Measurements from ENCODE around the gene PDIA6. TPM values are rescaled to one million over a fixed set of nuclear protein-coding genes. Genes with fewer than 3 reads are reported as not detected.
A peak's percentile ranks its signal among the peaks of the same experiment; 100 is the strongest.

PDIA6 gene
- total RNA-seq, 1 experiment from 2014 or later: 317 TPM

DNA sequence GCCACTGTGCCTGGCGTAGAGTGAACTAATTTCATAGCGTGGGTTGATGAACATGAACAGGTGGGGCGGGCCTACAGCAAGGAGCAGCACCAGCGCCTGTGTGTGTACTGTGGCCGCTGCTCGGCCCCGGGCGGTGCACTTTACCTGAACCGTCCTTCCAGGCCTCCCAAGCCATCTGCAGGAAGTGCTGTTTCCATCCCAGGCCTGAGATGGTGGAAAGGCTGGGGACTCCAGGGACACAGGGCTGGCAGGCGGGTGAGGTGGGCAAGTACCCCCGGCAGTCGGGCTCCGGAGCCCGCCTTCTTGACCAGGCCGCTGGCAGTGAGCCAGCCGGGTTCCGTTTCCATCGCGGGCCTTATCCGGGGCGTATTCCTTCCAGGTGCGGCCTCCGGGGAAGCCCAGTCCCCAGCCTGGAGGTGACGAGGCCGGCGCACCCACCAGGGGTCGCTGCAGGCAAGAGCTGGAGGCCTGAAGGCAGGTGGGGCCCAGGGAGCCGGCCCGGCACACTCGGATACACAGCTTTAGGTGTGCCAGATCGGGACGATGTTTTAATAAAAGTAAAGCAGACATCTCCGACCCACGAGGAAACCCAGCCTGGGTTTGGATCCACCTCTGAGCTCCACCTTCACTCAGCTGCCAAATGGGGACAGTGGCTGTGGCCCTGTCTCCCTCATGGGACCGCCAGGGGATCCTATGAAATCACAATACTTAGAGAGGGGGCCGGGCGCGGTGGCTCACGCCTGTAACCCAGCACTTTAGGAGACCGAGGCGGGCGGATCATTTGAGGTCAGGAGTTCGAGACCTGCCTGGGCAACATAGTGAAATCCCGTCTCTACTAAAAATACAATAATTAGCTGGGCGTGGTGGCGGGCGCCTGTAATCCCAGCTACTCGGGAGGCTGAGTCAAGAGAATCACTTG is 22.7 kb upstream of the PDIA6 start:
- peak; percentile 95 for DNase-seq
- intact Hi-C loops (cut with micrococcal nuclease; ENCODE audit: unreplicated experiment): loop anchor here (1.0 to 10.0 kb wide), 3 partner anchors 65 to 749 kb away; no protein-coding TSS in a partner anchor
- Mint-ChIP-seq H3K9me3 (ENCODE audit: low read depth, unreplicated experiment) (no peaks in the 10 kb centered on the region), H3K4me1 (ENCODE audit: low read depth, unreplicated experiment) (no peaks in the 10 kb centered on the region), H3K4me3 (ENCODE audit: low read depth, unreplicated experiment) (no peak overlapping the region), H3K36me3 (ENCODE audit: insufficient read depth, unreplicated experiment) (peaks cover 6% of the 10 kb centered on the region), H3K27ac (ENCODE audit: unreplicated experiment) (no peak overlapping the region), H3K27me3 (ENCODE audit: unreplicated experiment) (peaks cover 64% of the 10 kb centered on the region)
- TF ChIP-seq, protein P1, sequence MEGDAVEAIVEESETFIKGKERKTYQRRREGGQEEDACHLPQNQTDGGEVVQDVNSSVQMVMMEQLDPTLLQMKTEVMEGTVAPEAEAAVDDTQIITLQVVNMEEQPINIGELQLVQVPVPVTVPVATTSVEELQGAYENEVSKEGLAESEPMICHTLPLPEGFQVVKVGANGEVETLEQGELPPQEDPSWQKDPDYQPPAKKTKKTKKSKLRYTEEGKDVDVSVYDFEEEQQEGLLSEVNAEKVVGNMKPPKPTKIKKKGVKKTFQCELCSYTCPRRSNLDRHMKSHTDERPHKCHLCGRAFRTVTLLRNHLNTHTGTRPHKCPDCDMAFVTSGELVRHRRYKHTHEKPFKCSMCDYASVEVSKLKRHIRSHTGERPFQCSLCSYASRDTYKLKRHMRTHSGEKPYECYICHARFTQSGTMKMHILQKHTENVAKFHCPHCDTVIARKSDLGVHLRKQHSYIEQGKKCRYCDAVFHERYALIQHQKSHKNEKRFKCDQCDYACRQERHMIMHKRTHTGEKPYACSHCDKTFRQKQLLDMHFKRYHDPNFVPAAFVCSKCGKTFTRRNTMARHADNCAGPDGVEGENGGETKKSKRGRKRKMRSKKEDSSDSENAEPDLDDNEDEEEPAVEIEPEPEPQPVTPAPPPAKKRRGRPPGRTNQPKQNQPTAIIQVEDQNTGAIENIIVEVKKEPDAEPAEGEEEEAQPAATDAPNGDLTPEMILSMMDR (IDR thresholded peaks at IDR 0.05; ENCODE audit: unreplicated experiment): peak; percentile 91
- BruUV-seq (replicated peaks): no TSS peak
- CTCF ChIA-PET: interaction anchor here (0.6 to 1.2 kb wide), 19 partner anchors 9 to 749 kb away, joined by 3 to 15 read pairs (median 4); partner anchors contain the start of genes PDIA6 and SLC66A3

GRCh38 chr2:10834068-10834655 is 21.6 kb upstream of the PDIA6 start:
- CTCF ChIA-PET: no interaction called here
- H3K4me3 Mint-ChIP-seq (ENCODE audit: low read depth, unreplicated experiment): no peak overlapping the region
- intact Hi-C loops (cut with micrococcal nuclease; ENCODE audit: unreplicated experiment): loop anchor here (5.0 to 10.0 kb wide), 2 partner anchors 127 to 751 kb away; no protein-coding TSS in a partner anchor
- H3K27ac Mint-ChIP-seq (ENCODE audit: unreplicated experiment): no peak overlapping the region
- BruUV-seq (replicated peaks): no TSS peak
- peaks cover 66% of the 10 kb centered on the region for H3K27me3 Mint-ChIP-seq (ENCODE audit: unreplicated experiment)
- TF ChIP-seq, protein P1 (IDR thresholded peaks at IDR 0.05; ENCODE audit: unreplicated experiment): no peak
- H3K36me3 Mint-ChIP-seq (ENCODE audit: insufficient read depth, unreplicated experiment): no peaks in the 10 kb centered on the region
- no peaks in the 10 kb centered on the region for H3K4me1 Mint-ChIP-seq (ENCODE audit: low read depth, unreplicated experiment)
- DNase-seq: no peak
- H3K9me3 Mint-ChIP-seq (ENCODE audit: low read depth, unreplicated experiment): no peaks in the 10 kb centered on the region

GRCh38 chr2:10833021-10833420 is 20.4 kb upstream of the PDIA6 start:
- no peaks in the 10 kb centered on the region for H3K36me3 Mint-ChIP-seq (ENCODE audit: insufficient read depth, unreplicated experiment)
- CTCF ChIA-PET: interaction anchor here (0.5 to 1.5 kb wide), 17 partner anchors 10 to 752 kb away, joined by 3 to 33 read pairs (median 4); partner anchors contain the start of genes KCNF1 and PDIA6
- H3K4me3 Mint-ChIP-seq (ENCODE audit: low read depth, unreplicated experiment): no peak overlapping the region
- H3K27me3 Mint-ChIP-seq (ENCODE audit: unreplicated experiment): peaks cover 72% of the 10 kb centered on the region
- no peaks in the 10 kb centered on the region for H3K9me3 Mint-ChIP-seq (ENCODE audit: low read depth, unreplicated experiment)
- TF ChIP-seq, protein P1 (IDR thresholded peaks at IDR 0.05; ENCODE audit: unreplicated experiment): no peak
- H3K27ac Mint-ChIP-seq (ENCODE audit: unreplicated experiment): no peak overlapping the region
- no peak for DNase-seq
- intact Hi-C loops (cut with micrococcal nuclease; ENCODE audit: unreplicated experiment): loop anchor here (5.0 to 10.0 kb wide), 2 partner anchors 126 to 752 kb away; no protein-coding TSS in a partner anchor
- no TSS peak for BruUV-seq (replicated peaks)
- H3K4me1 Mint-ChIP-seq (ENCODE audit: low read depth, unreplicated experiment): no peaks in the 10 kb centered on the region

- no peak overlapping the region for H3K4me3 Mint-ChIP-seq (ENCODE audit: low read depth, unreplicated experiment)
- DNase-seq: peak; percentile 87
- H3K4me1 Mint-ChIP-seq (ENCODE audit: low read depth, unreplicated experiment): no peaks in the 10 kb centered on the region
- CTCF ChIA-PET: interaction anchor here (0.5 to 1.5 kb wide), 17 partner anchors 10 to 752 kb away, joined by 3 to 33 read pairs (median 4); partner anchors contain the start of genes KCNF1 and PDIA6
- H3K9me3 Mint-ChIP-seq (ENCODE audit: low read depth, unreplicated experiment): no peaks in the 10 kb centered on the region
- intact Hi-C loops (cut with micrococcal nuclease; ENCODE audit: unreplicated experiment): loop anchor here (5.0 to 10.0 kb wide), 2 partner anchors 125 to 752 kb away; no protein-coding TSS in a partner anchor
- no peaks in the 10 kb centered on the region for H3K36me3 Mint-ChIP-seq (ENCODE audit: insufficient read depth, unreplicated experiment)
- H3K27ac Mint-ChIP-seq (ENCODE audit: unreplicated experiment): no peak overlapping the region
- TF ChIP-seq, protein P1 (IDR thresholded peaks at IDR 0.05; ENCODE audit: unreplicated experiment): peak; percentile 97
- no TSS peak for BruUV-seq (replicated peaks)
- peaks cover 72% of the 10 kb centered on the region for H3K27me3 Mint-ChIP-seq (ENCODE audit: unreplicated experiment)
These were observed 19.8 kb upstream of the PDIA6 start for GRCh38 chr2:10832203-10832936.
